Suprapubic skin (tissue), 4 donors: ENCODE results near the gene SMARCC2.

Source experiments
- CTCF ChIP-seq, 2 donors: fragments of 200-600 bp in 1 of 2; fragments of 450-650 bp in 1 of 2; sonication (generic) in 1 of 2; IDR thresholded peaks; one replicate each; pipeline ENCODE4 v1.5.1; 2016 to 2019; ENCODE audit warnings: antibody characterized with exemption in 2 of 2, mild to moderate bottlenecking in 1 of 2, moderate library complexity in 1 of 2
- EP300 ChIP-seq: sonication (generic); formaldehyde crosslinking; IDR thresholded peaks from one replicate; pipeline ENCODE4 v1.6.1; 2017; ENCODE audit warnings: antibody characterized with exemption
- POLR2A ChIP-seq, 2 donors: fragments of 450-650 bp; IDR thresholded peaks; one replicate each; pipeline ENCODE4 v1.6.1; 2017; ENCODE audit warnings: antibody characterized with exemption in 2 of 2, mild to moderate bottlenecking in 2 of 2, moderate library complexity in 2 of 2
- POLR2AphosphoS5 ChIP-seq, 3 donors: sonication (generic); formaldehyde crosslinking; IDR thresholded peaks; one replicate each; pipeline ENCODE4 v1.6.1; 2017; ENCODE audit warnings: antibody characterized with exemption in 3 of 3

DNA sequence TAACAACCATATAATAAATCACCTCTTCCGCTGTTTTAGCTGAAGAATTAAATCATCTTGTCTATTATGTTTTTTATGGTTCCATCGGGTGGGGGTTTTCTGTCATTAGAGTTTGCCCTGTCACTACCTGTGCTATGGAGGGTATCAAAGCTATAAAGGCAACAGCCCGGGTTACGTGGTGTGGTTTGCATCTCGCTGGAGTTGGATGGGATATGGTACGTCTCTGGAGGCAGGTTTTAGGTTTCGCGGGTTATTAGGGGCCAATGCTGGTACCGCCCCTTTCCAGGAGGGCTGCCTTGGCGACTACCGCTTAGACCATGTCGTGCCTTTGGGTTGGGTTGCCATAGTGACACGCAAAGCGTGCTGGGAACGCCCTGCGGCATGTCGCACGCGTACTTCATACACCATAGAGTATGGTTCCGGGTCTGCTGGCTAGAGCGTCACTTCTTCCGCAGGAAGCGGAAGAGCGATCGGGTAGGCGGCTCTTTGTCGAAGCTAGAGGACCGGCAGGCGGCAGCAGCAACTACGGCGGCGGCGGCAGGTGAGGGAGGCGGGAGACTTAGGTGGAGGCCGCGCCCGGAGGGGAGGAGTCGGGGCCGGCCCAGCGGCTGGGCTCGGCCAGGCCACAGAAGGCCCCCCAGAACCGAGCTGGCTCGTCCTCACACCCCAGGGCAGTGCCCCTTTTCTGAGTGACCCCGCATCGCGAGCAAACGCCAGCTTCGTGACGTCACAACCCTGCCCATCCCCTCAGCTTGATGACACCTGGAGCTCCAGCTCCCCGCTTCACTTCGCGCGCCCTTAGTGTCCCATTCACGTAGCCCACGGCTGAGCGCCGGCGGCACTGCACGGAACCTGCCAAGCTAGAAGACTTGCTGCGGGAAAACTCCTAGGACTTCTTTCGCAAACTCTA, 71.2 kb downstream of the SMARCC2 start, which contains the start of gene ZC3H10:
- TF ChIP-seq CTCF (IDR thresholded peaks at IDR 0.05) (peak in 1 of 2 donors; percentile 63), POLR2AphosphoS5 (IDR thresholded peaks at IDR 0.05) (peak; percentile 80 to 99 (median 93)), POLR2A (IDR thresholded peaks at IDR 0.05) (peak in 1 of 2 donors; percentile 63), EP300 (no peak)
